ENCODE results near the gene SCN8A.
"Not testable (repeated sequence)": the region's sequence is repeated elsewhere in the genome, so short reads cannot be mapped to it uniquely, and the experiment has no call there.

SCN8A gene

GRCh38 chr12:51774933-51775332 lies 183.9 kb downstream of the SCN8A start:
- DNase-seq: no peak

DNA sequence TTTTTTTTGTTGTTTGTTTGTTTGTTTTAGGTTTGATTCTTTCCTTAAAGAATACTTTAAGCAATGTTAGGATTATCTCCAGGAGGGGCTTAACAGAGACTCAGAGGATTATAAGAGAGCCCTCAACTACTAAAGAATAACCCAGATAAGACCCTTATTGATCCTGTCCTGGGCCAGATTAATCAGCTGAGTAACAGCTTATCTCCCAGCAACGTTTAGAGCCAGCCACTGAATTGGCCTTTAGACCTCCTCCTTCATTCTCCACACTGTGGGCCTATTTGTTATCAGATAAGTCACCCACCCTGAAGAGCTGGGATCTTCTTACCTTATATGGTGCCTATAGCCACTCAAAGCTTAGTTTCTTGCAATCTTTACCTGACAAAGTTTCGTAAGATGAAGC lies 186.4 kb downstream of the SCN8A start:
- no peak for DNase-seq

DNA sequence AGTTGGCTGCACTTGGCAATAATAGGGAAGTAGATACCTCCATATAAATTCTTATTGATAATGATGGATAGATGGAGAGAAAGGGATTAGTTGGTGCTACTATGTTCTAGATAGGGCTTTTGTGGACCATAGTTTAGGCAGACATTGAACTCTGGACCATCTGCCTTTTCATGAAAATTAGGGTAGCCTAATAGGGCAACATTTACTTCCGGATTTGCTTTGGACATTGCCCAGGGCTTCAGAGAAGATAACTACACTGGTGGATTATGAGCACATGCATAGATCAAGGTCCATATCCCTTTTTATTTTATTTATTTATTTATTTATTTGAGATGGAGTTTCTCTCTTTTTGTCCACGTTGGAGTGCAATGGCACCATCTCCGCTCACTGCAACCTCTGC lies 186.9 kb downstream of the SCN8A start:
- no peak for DNase-seq

- no peak for DNase-seq
Observed at GRCh38 chr12:51779876-51780275, 188.8 kb downstream of the SCN8A start.

DNA sequence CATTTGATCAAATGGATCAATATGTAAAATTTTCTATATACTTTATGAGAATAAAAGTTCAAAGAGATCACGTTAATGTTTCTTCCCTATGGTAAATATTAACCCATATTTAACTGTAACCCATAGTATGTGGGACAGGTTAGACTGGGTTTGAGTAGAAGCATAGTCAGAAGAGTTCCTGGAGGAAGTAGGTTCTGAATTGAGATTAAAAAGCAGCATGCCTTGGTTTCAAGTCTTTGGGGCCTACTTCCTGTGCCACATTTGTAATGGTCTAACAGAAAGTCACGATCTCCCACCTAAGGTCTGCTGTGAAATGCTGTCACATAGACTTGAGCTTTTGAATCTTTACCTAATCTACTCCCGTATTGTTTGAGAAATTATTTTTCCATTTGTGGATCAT lies 193.7 kb downstream of the SCN8A start:
- no peak for DNase-seq

DNA sequence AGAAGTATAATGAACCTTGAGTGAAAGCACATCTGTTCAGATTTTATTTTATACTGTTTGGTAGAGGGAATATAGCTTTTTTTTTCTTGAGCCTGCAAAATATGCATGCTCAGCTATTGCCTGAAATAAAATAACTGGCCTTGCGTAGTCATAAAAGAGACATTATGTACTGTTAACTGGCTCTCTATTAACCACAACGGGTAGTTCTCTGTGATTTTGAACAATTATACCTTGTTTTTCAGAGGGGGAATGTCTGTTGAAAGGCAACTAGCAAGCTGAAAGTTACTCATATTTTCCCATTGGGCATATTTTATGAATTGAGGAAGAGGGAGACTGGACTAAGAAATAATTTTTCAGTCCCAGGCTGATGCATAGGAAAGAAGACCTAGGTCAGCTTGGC lies 194.9 kb downstream of the SCN8A start:
- DNase-seq: no peak

GRCh38 chr12:51788876-51789275 lies 197.8 kb downstream of the SCN8A start:
- DNase-seq: no peak

DNA sequence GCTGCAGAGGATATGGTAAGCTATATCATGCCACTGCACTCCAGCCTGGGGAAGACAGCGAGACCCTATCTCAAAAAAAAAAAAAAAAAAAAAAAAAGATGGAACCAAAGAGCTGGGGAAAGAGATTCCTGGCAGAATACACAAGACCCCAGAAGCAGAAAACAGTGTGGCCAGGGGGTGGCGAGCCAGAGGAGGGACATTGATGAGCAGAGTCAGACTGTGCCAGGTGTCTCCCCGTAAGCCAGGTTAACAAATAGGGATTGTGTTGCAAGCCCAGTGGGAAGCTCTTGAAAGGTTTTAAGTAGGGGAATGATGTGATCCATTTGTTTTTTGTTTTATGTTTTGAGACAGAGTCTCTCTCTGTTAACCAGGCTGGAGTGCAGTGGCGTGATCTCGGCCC lies 201.4 kb downstream of the SCN8A start:
- no peak for DNase-seq

DNA sequence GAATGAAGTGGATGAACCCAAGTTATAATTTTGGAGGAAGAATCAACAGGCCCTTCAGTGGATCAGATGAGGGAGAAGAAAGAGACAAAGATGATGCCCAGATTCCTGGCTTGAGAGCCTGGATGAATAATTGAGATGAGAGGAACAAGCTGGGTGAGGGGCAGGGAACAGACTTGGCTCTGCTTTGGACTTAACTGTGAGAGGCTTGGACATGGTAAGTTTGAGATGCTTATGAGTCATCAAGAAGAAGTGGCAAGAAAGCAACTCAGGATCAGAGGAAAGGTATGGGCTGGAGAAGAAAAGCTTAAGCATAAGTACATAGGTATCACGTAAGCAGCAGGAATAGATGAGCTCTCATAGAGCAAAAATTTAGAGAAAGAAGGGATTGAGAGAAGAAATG lies 202.2 kb downstream of the SCN8A start:
- no peak for DNase-seq

DNA sequence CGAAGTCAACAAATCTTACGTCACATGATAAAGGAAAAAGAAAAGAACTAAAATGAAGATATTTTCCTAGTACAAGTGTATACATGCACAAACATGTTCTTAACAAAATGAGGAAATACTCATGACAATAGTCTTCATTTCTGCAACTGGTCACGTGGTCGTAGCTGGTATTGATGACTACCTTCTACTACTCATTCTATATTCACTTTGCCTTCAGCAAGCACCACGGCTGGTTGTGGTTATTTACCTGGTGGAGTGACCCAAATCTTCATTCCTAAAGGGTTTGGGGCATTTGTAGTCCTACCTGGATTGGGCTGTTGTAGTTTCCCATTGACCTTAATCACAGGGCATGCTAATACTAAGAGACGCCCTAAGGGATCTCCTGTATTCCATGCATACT lies 206.3 kb downstream of the SCN8A start:
- DNase-seq: no peak

DNA sequence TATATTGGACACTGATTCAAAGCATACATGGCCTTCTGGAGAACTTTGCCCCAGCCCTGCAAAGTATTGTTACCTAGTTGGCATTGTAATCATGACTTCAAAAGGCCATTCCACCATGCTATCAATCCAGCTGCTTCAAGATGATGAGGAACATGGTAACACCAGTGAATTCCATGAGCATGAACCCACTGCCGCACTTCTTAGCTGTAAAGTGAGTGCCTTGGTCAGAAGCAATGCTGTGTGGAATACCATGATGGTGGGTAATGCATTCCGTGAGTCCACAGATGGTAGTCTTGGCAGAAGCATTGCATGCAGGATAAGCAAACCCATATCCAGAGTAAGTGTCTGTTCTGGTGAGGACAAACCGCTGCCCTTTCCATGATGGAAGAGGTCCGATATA lies 207.0 kb downstream of the SCN8A start:
- DNase-seq: not testable (repeated sequence)

- no peak for DNase-seq
Observed at GRCh38 chr12:51798501-51798900, 207.5 kb downstream of the SCN8A start.

DNA sequence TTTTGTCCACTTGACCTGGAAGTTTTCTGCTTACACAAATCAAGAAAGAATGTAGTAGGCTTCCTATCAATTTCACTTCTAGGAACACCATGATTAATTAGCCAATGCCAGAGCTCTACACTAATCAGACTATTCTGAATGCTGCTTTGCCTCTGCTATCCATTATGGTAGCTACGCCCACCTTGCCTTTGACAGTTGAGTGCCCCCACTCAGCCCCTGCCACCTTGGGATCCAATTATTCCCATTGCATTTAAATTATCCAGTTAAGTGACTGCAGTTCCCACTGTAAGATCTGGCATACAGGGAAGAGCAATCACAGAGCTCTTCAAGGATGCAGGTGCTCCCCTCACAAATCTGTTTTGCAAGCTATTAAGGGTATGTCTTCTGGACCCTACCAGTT lies 210.0 kb downstream of the SCN8A start:
- DNase-seq: no peak

DNA sequence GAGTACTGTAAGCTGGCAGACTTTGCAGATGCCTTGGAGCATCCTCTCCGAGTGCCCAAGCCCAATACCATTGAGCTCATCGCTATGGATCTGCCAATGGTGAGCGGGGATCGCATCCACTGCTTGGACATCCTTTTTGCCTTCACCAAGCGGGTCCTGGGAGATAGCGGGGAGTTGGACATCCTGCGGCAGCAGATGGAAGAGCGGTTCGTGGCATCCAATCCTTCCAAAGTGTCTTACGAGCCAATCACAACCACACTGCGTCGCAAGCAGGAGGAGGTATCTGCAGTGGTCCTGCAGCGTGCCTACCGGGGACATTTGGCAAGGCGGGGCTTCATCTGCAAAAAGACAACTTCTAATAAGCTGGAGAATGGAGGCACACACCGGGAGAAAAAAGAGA lies 215.9 kb downstream of the SCN8A start:
- no peak for DNase-seq

GRCh38 chr12:51809193-51809592 lies 218.2 kb downstream of the SCN8A start:
- DNase-seq: no peak

DNA sequence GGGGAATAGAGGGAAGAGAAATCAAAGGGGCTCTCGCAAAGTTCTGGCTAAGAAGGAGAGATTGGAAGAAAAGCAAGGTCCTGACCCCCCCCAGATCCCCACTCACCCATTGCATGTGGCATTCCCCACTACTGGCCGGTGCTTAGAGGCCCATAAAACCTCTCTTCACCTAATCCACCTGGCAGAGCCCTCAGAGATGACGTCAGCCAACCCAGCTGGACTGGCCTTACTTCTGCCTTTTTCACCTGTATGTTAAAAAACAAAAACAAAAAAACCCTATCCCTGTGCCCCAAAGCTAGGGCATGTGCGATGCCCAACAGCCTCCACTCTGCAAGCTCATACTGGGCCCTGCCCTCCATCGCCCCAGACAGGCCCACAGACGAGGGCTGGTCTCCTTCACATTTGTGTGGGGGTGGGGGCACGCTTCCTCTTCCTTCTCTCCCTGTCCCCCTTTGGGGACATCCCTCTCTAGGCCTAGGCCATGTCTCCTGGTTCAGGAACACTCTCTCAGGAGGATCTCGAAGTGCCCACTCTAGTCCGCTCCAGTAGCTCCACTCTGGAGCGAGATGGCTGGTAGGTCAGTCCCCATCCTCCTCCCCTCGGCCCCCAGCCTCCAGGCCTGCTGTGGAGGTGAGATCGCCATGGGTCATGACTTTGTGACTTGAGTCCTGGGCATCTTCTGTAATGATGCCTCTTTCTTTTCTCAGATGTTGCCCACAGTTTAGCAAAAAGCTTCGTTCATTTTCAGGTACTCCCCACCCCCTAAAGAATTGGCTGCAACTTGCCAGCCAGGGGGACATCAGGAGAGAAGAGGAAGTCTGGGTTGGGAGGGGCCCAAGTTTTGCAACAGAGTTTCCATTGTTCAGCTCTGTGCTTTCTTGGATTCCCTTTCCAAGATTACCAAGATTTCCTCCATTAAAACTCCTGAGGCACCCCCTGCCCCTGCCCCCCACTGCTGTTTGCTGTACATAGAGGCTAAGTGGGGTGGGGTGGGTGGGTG lies 220.5 kb downstream of the SCN8A start:
- no peak for DNase-seq

- no peak for DNase-seq
Observed at GRCh38 chr12:51812871-51813270, 221.8 kb downstream of the SCN8A start.

DNA sequence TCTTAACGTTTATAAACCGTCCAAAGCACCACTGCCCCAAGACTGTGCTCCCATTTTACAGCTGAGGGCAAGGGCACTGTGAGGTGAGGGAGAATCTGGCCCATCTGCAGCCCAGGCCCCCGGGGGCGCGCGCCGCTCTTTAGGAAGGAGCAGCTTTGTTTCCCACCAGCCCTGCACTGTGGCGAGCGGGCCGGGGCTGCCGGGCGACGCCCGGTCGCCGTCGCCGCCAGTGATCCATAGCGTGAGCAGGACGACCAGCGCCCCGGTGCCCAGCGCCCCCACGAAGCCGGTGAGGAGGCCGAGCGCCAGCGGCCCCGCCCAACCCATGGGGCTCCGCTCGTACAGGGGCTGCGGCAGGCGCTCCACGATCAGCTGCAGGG lies 222.9 kb downstream of the SCN8A start:
- DNase-seq: no peak

DNA sequence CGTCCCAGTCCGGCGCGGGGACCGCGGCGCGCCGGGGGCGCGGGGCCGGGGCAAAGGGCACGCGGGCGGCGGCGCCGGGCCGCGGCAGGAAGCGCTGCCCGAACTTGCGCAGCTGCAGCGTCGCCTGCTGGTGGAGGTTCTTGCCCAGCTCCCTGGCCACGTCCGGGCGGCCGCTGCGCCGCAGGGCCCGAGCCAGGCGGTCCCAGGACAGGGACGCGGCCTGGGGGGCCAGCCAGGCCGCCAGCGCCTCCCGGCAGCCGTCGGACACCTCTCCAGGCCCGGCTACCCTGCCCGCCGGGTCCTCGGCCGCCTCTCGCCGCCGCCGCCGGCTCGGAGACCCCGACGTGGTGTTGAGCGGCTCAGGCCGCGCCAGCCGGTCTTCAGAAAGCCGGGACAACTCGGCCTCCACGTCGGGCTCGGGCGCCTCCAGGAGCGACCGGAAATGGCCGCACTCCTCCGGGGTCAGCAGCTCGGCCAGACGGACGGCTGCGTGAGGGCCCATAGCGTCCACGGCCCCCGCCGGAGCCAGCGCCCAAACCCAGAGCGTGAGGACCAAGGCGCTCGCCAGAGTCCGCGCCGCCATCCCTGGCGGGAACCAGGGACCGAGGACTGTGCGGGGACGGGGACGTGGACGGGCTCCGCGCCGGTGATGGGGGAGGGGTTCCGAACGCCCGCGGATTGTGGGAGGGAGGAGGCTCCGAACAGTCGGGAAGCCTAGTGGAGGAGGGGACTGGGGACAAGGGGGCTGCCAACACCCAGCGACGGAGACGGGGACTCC lies 223.5 kb downstream of the SCN8A start:
- no peak for DNase-seq

DNA sequence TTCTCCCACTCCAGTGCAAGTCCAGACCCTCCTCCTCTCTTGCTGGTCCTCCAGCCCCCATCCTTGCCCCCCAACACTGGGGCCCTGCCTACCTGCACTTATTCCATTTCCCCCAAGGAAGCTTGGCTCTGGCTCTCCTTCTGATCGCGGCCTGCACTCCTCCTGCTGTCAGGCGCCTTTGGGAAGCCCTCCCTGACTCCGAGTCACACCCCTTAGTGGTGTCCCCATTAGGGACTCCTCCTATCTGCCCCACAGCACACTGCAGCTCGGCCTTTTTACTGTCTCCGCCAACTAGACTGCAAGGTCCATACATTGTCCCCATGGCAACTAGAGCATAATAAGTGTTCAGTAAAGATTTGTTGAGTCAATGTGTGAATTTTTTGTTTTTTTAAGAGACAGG lies 224.5 kb downstream of the SCN8A start:
- no peak for DNase-seq

- no peak for DNase-seq
Observed at GRCh38 chr12:51817027-51817953, 226.3 kb downstream of the SCN8A start.

DNA sequence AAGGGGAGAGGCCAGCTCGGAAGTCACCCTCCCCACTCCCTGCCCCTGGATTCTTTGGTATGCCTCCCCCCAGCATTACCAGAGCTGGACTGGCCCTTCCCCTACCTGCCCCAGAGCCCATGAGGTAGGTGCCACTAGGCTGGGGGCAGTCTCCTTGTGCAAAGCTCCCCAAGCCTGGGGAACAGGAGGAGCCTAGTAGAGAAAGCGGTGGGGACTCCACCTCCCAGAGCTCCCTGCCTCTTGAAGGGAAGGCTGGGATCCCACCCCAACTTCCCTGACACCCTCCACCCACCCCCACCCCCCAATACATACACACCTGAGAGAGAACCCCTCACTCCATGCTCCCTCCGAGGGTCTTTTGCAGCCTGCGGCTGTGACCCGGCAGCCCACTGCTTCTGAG lies 227.1 kb downstream of the SCN8A start:
- no peak for DNase-seq

Data from NCI-H2227 treated with DMSO at 0.1 percent for 48 hours (cell line).